ENCODE data around the gene MGAT5.
"Not testable (repeated sequence)": the region's sequence is repeated elsewhere in the genome, so short reads cannot be mapped to it uniquely, and the experiment has no call there.

The MGAT5 gene

GRCh38 chr2:134457765-134458472 lies 204.0 kb downstream of the MGAT5 start:
- no peak for DNase-seq

- no peak for DNase-seq
Measured at GRCh38 chr2:134458473-134458853, 204.6 kb downstream of the MGAT5 start.

- DNase-seq, result no peak
Measured at GRCh38 chr2:134458950-134459349, 205.1 kb downstream of the MGAT5 start.

GRCh38 chr2:134459706-134460406 lies 206.0 kb downstream of the MGAT5 start:
- DNase-seq, result no peak

GRCh38 chr2:134460583-134460998 lies 206.7 kb downstream of the MGAT5 start:
- DNase-seq, result peak; percentile 43

- no peak for DNase-seq
Measured at GRCh38 chr2:134461511-134461910, 207.6 kb downstream of the MGAT5 start.

GRCh38 chr2:134462275-134462674 lies 208.4 kb downstream of the MGAT5 start:
- no peak for DNase-seq

GRCh38 chr2:134462791-134463698 lies 209.2 kb downstream of the MGAT5 start:
- no peak for DNase-seq

GRCh38 chr2:134463699-134464022 lies 209.8 kb downstream of the MGAT5 start:
- DNase-seq, result no peak

- DNase-seq, result no peak
Measured at GRCh38 chr2:134465228-134466105, 211.6 kb downstream of the MGAT5 start.

GRCh38 chr2:134466141-134466540 lies 212.3 kb downstream of the MGAT5 start:
- DNase-seq, result peak; percentile 14

- DNase-seq, result no peak
Measured at GRCh38 chr2:134468164-134468563, 214.3 kb downstream of the MGAT5 start.

- DNase-seq, result no peak
Measured at GRCh38 chr2:134468776-134469175, 214.9 kb downstream of the MGAT5 start.

GRCh38 chr2:134469516-134470115 lies 215.7 kb downstream of the MGAT5 start:
- no peak for DNase-seq

- no peak for DNase-seq
Measured at GRCh38 chr2:134470561-134471168, 216.8 kb downstream of the MGAT5 start.

- not testable (repeated sequence) for DNase-seq
Measured at GRCh38 chr2:134476982-134477381, 223.1 kb downstream of the MGAT5 start.

GRCh38 chr2:134479696-134480330 lies 225.9 kb downstream of the MGAT5 start:
- DNase-seq, result no peak

GRCh38 chr2:134482131-134482723 lies 228.4 kb downstream of the MGAT5 start:
- no peak for DNase-seq

- no peak for DNase-seq
Measured at GRCh38 chr2:134482766-134483340, 229.0 kb downstream of the MGAT5 start.

- DNase-seq, result no peak
Measured at GRCh38 chr2:134489732-134490384, 236.0 kb downstream of the MGAT5 start.

Measured in DMS79 treated with DMSO at 0.1 percent for 48 hours (cell line).